GM19468 (cell line): ENCODE data around the gene TSPO.

Experiments
- ATAC-seq: cut with Tn5 transposase; IDR thresholded peaks from one replicate; pipeline ENCODE4 v1.9.1; 2021; ENCODE audit warnings: mild to moderate bottlenecking, moderate library complexity, moderate number of reproducible peaks; ENCODE audit not compliant: unreplicated experiment; ENCODE audit errors: extremely low read depth

The TSPO gene

DNA sequence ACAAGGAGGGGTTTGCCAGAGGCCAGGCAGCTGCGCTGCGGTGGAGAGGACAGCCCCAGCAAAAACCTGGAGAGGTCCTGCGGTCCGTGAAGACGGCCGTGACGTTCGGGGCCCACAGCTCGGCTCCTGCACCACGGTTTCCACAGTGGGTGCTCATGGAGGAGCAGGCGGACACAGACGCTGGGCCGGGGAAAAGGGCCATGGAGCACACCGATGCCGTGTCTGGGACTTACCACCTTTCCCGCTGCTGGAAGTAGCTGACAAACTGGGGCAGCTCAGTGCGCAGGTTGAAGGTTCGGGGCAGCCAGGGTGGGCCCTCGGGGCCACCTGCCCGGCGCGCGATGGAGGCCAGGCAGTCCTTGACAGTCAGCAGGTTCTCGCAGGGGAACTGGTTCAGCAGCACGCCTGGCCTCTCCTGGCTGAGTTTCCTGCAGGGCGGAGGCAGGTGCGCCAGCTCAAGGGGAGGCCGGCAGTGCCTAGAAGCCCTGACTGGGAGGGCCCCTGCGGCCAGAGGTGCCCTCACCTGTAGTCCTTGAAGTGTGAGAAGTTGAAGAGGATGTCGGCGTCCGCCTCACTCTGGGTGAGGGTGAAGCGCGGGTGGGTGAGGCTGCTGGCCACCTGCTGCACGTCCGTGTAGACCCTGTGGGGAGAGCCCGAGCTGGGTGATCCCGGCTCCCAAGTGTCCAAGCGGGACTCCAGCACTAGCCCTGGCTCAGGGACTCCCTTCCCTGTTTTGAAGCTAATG, 22.8 kb downstream of the TSPO start:
- ATAC-seq: no peak

DNA sequence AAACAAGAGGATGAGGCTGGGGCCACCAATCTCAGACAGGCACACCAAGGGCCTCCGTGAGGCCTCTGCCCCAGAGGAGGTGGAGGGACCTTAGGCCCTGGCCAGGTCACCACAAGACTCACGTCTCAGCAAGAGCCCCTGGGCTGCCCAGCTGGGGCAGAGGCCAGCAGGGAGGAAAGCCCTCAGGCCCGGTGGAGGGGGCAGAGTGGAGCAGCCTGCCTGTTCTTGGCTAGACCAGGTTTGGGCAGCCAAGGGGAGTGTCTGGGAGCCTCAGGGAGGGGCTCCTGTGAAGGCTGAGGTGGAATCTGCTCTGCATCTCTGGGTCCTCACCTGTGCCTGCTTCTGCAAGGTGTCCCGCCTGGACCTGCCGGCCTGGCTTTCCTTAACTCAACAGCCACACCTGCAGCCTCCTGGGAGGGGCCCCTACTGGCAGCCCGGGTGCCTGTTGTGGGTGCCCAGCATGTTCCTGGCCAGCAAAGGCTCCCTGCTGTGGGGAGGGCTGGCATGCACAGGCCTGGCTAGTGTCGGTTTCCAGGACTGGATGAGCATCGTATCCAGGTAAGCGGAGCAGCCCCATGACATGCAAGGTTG, 23.7 kb downstream of the TSPO start:
- ATAC-seq: no peak

DNA sequence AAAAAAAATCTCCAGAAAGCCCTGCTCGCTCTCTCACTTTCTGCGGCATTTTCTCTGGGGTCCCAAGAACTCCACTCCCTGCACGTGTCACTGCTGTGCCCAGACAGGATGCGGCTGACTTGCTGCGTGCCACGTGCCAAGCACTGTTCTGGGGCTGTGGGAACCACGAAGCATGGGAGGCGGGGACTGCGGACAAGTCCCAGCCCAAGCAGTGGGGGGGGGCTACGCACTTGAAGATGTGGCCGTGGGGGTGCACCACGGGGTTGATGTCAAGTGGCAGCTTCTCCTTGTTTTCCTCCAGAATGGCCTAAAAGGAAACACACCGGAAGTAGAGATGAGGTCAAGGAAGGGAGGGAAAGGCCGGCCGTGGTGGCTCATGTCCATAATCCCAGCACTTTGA, 24.7 kb downstream of the TSPO start:
- ATAC-seq: no peak

DNA sequence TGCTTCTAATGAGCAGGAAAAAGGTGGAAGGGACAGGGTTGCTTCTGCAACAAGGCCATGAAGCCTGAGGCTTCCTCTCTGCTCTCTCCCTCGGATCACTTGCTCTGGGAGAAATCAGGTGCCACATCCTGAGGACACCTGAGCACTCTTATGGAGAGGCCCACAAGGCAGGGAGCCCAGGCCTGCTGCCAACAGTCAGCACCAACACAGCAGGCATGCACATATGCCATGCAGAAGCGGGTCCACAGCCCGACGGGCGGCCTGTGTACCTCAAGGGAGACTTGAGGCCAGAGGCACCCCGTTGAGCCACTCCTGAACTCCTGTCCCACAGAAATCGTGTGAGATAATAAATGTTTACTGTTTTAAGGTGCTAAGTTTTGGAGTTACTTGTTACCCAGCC, 26.1 kb downstream of the TSPO start:
- no peak for ATAC-seq

DNA sequence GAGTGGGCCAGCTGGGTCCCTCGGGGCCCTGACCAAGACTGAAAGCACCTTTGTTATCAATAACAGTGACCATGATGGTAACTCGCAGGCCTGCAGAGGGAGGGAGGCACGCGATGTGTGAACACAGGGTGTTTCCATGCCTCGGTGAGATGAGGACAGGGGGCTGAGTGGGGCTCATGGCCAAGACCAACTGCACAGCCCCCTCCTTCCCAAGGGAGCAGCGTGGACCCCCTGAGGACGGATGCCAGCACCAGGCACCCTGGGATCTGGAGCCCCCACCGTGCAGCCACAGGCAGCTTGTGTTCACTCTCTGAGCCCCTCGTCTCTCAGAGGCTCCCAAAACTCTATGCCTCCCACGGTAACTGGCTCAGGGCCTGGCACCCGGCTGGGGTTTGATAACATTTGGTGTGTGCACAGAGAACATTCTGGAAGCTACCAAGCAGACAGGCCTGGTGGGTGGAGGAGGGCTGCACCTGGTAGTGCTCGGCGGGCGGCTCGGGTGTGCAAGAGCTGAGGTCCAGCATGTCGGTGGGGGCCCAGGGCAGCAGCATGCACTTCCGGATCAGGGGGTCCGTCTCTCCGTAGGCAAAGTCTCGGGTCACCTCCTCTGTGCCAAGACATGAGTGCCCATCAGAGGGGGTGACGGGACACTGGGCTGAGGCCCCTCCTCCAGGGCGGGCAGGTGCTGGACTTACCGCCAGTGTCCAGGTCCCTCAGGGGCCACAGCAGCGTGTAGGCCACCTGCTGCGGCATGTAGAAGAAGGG, 28.0 kb downstream of the TSPO start:
- no peak for ATAC-seq

- no peak for ATAC-seq
These were observed 28.5 kb downstream of the TSPO start for GRCh38 chr22:43179911-43180195.

GRCh38 chr22:43180670-43181069, 29.3 kb downstream of the TSPO start:
- ATAC-seq: no peak

DNA sequence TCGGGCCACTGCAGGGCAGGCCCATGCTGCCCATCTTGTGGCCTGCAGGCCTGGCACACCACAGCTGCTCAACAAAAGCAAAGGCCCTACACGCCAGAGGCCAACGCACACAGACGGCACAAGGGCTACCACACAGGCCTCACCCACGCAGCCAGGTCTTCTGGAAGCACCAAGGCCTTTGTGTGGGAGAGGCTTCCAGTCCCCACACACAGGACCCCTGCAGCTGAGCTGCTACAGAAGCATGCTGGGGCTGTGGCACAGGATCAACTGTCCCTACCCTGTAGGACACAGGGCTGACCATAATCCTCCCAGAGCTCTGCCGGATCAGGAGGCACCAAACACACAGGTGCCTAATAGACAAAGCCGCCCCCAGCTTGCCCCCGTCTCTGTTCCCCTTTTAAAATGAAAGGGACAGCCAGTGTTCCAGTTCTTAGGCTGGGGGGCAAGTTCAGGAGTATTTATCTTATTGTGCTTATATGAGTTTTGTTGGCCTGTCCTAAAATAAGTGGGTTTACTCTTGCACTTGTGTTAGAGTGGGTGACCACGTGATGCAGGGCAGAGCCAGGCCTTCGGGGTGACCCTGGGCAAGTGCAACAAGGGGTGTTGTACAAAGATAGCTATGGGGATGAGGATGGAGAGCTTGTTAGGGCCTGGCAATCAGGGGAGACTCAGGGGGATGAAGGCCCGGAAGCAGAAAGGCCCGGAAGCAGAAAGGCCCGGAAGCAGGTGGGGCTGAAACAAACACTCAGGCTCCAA, 30.1 kb downstream of the TSPO start:
- ATAC-seq: no peak

DNA sequence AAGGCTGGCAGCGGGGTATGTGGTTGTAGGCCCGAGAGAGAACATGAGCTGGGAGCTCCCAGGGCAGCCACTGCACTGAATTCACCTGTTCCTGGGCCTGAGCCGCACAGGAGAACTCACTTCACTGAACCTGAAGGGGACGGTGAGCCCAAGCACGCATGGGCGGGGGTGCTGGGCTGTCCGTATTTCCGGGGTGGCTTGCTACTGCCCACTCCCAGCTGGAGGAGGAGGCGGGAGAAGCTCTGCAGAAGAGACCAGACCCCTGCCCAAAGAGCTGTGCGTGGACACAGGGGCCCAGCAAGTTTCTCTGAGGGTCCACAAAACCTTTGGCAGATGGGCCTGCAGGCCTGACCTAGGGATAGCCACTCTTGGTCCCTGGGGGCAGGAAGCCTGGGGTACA, 30.8 kb downstream of the TSPO start:
- ATAC-seq: no peak

GRCh38 chr22:43182726-43183125, 31.4 kb downstream of the TSPO start:
- ATAC-seq: no peak

DNA sequence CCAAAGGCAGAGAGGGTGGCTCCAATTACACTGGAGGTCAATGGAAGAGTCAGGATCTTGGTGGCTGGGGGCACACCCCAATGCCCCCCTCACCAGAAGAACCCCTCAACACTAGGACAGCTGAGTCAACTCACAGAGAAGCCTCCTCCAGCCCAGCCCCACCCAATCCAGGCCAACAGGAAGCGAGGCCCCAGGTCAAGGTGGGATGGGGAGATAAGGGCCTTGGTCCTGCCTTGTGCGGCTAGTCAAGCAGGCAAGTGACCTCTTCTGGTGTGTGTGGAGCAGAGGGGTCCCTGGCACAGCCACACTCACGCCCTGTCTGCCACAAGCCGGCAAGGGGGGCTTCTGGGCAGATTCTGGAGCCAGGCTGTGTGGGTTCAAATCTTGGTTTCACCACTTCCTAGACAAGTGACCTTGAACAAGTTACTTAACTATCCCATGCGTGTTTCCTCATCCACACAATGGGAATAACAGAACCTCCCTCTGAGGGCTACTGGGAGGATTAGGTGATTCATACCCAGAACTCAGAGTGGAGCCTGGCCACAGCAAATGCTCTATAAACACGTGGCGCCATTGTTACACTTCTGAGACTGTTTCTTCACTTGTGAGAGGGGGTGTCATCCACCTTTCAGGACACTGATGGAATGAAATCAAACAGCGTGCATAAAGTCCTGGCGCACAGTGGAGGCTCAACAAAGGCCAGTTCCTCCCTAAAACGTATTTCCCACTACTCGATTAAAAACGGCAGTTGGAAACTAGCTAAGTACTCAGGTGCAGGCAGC, 32.3 kb downstream of the TSPO start:
- ATAC-seq: no peak

DNA sequence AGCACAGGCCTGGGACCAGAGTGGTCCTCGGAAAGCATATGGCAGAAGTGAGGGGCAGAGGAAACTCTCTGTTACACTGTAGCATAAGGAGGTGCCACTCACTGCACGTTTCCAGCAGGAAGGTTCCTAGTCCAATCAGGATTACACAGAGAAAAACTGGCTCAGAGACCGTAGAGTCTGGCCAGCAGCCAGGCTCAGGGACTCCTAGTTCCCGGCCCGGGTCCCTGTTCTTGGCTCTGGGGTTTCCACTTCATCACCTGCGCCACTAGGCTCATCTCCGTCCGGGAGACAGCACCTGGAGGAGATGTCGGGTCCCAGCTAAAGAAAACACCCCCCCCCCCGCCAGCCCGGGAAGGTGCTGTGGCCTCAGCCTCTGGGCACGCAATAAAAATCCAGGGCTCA, 34.5 kb downstream of the TSPO start:
- ATAC-seq: no peak

GRCh38 chr22:43186272-43187170, 35.2 kb downstream of the TSPO start, which contains the start of gene TTLL12:
Gene TTLL12 (minus strand): TSS chr22:43187134. CDS start chr22:43187069, 65 bp downstream.
- ATAC-seq: peak; percentile 20

GRCh38 chr22:43187171-43188099, 36.1 kb downstream of the TSPO start:
- ATAC-seq: peak; percentile 81

- no peak for ATAC-seq
These were observed 37.6 kb downstream of the TSPO start for GRCh38 chr22:43188829-43189545.

GRCh38 chr22:43191831-43192230, 40.5 kb downstream of the TSPO start:
- no peak for ATAC-seq

- no peak for ATAC-seq
These were observed 46.0 kb downstream of the TSPO start for GRCh38 chr22:43197271-43197941.
